Measurements from ENCODE around the gene ACSBG1.

The ACSBG1 gene

GRCh38 chr15:78220713-78221112, 13.7 kb downstream of the ACSBG1 start:
- no peak overlapping the region for H3K4me3 ChIP-seq (replicated peaks; ENCODE audit: insufficient read depth, low read length)
- DNase-seq (ENCODE audit: low read depth in 1 of 2, low spot score in 1 of 2): no peak
- no peak overlapping the region for H3K27ac ChIP-seq (replicated peaks)
- H3K27me3 ChIP-seq (ENCODE audit: insufficient read depth, poor library complexity, severe bottlenecking): no peaks in the 10 kb centered on the region
- TF ChIP-seq CTCF (IDR thresholded peaks at IDR 0.05; ENCODE audit: insufficient read depth, low read length) (no peak), SPI1 (IDR thresholded peaks at IDR 0.05; ENCODE audit: borderline replicate concordance, low read depth) (no peak), POLR2AphosphoS5 (IDR thresholded peaks at IDR 0.05; ENCODE audit: low read depth) (no peak)
- TF ChIP-seq, protein P1, sequence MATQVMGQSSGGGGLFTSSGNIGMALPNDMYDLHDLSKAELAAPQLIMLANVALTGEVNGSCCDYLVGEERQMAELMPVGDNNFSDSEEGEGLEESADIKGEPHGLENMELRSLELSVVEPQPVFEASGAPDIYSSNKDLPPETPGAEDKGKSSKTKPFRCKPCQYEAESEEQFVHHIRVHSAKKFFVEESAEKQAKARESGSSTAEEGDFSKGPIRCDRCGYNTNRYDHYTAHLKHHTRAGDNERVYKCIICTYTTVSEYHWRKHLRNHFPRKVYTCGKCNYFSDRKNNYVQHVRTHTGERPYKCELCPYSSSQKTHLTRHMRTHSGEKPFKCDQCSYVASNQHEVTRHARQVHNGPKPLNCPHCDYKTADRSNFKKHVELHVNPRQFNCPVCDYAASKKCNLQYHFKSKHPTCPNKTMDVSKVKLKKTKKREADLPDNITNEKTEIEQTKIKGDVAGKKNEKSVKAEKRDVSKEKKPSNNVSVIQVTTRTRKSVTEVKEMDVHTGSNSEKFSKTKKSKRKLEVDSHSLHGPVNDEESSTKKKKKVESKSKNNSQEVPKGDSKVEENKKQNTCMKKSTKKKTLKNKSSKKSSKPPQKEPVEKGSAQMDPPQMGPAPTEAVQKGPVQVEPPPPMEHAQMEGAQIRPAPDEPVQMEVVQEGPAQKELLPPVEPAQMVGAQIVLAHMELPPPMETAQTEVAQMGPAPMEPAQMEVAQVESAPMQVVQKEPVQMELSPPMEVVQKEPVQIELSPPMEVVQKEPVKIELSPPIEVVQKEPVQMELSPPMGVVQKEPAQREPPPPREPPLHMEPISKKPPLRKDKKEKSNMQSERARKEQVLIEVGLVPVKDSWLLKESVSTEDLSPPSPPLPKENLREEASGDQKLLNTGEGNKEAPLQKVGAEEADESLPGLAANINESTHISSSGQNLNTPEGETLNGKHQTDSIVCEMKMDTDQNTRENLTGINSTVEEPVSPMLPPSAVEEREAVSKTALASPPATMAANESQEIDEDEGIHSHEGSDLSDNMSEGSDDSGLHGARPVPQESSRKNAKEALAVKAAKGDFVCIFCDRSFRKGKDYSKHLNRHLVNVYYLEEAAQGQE (IDR thresholded peaks at IDR 0.05; ENCODE audit: insufficient replicate concordance, low read depth): no peak

DNA sequence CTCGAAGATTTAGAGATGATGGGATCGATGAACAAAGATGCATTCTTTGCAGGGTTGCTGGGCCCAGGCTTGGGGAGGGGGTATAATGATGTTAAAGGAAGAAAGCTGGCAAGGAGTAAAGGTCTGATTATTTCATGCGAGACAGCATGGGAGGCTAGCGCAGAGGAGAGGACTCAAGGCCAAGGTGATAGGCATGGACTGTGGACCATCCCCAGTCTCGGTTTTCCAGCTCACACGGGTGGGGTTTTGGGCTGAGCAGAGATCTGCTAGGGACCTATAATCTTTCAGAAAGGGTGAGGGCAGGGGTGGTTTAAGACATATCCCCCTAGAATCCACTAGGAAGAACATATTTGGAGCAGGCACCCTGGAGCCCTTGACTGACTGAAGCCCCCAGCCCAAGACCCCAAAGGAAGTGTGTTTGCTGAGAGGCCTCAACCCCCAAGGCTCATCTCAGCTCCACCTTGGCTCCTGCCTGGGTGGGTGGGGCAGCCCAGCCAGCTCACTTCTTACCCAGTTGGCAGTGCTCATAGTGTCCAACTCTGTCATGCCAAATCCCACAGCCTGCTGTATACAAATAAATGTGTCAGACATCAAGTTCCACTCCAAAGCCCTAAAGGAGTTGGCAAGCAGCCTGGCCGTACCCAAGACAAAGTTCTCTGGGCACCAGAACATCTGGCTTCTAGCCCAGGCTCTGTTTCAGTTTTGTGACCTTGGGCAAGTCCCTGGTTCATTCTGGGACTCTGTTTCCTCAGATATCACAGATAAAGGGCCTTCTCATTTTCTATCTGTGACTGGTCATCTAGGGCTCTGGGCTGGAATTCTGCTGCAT, 17.9 kb downstream of the ACSBG1 start:
- no peak overlapping the region for H3K4me3 ChIP-seq (replicated peaks; ENCODE audit: insufficient read depth, low read length)
- no peak for TF ChIP-seq SPI1 (IDR thresholded peaks at IDR 0.05; ENCODE audit: borderline replicate concordance, low read depth)
- DNase-seq (ENCODE audit: low read depth in 1 of 2, low spot score in 1 of 2): no peak

GRCh38 chr15:78213956-78214355, 20.4 kb downstream of the ACSBG1 start:
- H3K27ac ChIP-seq (replicated peaks): no peak overlapping the region

More for the DNA sequence above, 17.9 kb downstream of the ACSBG1 start:
- Histone ChIP-seq H3K27ac (replicated peaks) (no peak overlapping the region), H3K27me3 (ENCODE audit: insufficient read depth, poor library complexity, severe bottlenecking) (no peaks in the 10 kb centered on the region)

GRCh38 chr15:78213425-78213750, 21.0 kb downstream of the ACSBG1 start:
- DNase-seq (ENCODE audit: low read depth in 1 of 2, low spot score in 1 of 2): no peak
- no peak overlapping the region for H3K4me3 ChIP-seq (replicated peaks; ENCODE audit: insufficient read depth, low read length)
- no peaks in the 10 kb centered on the region for H3K27me3 ChIP-seq (ENCODE audit: insufficient read depth, poor library complexity, severe bottlenecking)
- H3K27ac ChIP-seq (replicated peaks): no peak overlapping the region
- TF ChIP-seq CTCF (IDR thresholded peaks at IDR 0.05; ENCODE audit: insufficient read depth, low read length) (no peak), POLR2AphosphoS5 (IDR thresholded peaks at IDR 0.05; ENCODE audit: low read depth) (no peak)

More at GRCh38 chr15:78213956-78214355, 20.4 kb downstream of the ACSBG1 start:
- no peaks in the 10 kb centered on the region for H3K27me3 ChIP-seq (ENCODE audit: insufficient read depth, poor library complexity, severe bottlenecking)
- no peak overlapping the region for H3K4me3 ChIP-seq (replicated peaks; ENCODE audit: insufficient read depth, low read length)
- DNase-seq (ENCODE audit: low read depth in 1 of 2, low spot score in 1 of 2): no peak
- TF ChIP-seq GABPA (IDR thresholded peaks at IDR 0.05; ENCODE audit: low read depth): no peak
- TF ChIP-seq, protein P1 (IDR thresholded peaks at IDR 0.05; ENCODE audit: insufficient replicate concordance, low read depth): no peak

All from HL-60 (cell line).